Chondrocyte (in vitro differentiated cells): Measurements from ENCODE around the gene DHRS11. TPM values are rescaled to one million over a fixed set of nuclear protein-coding genes. Genes with fewer than 3 reads are reported as not detected.
A peak's percentile ranks its signal among the peaks of the same experiment; 100 is the strongest.

Experiments used
- DNase-seq: peaks from one replicate; pipeline ENCODE4 v3.0.0; 2021; ENCODE audit warnings: mixed read lengths, low spot score
- H3K27ac Mint-ChIP-seq: one replicate; pipeline ENCODE4 v1.8.0; 2021; ENCODE audit warnings: mild to moderate bottlenecking, moderate library complexity, mixed read lengths; ENCODE audit not compliant: unreplicated experiment
- H3K27me3 Mint-ChIP-seq: 2 replicates; pipeline ENCODE4 v1.8.0; 2021; ENCODE audit warnings: low read depth, mixed read lengths
- H3K36me3 Mint-ChIP-seq: 2 replicates; pipeline ENCODE4 v1.8.0; 2021; ENCODE audit warnings: low read depth, mixed read lengths
- H3K4me1 Mint-ChIP-seq: 2 replicates; pipeline ENCODE4 v1.8.0; 2021; ENCODE audit warnings: low read depth, mild to moderate bottlenecking, mixed read lengths
- H3K4me3 Mint-ChIP-seq: one replicate; pipeline ENCODE4 v1.8.0; 2021; ENCODE audit warnings: mild to moderate bottlenecking, moderate library complexity, mixed read lengths; ENCODE audit not compliant: unreplicated experiment
- H3K9me3 Mint-ChIP-seq: 2 replicates; pipeline ENCODE4 v1.8.0; 2021; ENCODE audit warnings: low read depth, mixed read lengths
- total RNA-seq: library from RNA; stranded (reverse); gene quantifications from 3 replicates; pipeline ENCODE4 v1.2.1, GENCODE V29; 2021
- TF ChIP-seq, protein P1 (sequence below): fragments of 200-600 bp; sonication (generic); IDR thresholded peaks from 2 replicates; pipeline ENCODE4 v1.5.0; 2021; ENCODE audit warnings: antibody characterized with exemption, mild to moderate bottlenecking, moderate library complexity

Gene DHRS11
- total RNA-seq, 1 donor from 2014 or later = 4.2 TPM

DNA sequence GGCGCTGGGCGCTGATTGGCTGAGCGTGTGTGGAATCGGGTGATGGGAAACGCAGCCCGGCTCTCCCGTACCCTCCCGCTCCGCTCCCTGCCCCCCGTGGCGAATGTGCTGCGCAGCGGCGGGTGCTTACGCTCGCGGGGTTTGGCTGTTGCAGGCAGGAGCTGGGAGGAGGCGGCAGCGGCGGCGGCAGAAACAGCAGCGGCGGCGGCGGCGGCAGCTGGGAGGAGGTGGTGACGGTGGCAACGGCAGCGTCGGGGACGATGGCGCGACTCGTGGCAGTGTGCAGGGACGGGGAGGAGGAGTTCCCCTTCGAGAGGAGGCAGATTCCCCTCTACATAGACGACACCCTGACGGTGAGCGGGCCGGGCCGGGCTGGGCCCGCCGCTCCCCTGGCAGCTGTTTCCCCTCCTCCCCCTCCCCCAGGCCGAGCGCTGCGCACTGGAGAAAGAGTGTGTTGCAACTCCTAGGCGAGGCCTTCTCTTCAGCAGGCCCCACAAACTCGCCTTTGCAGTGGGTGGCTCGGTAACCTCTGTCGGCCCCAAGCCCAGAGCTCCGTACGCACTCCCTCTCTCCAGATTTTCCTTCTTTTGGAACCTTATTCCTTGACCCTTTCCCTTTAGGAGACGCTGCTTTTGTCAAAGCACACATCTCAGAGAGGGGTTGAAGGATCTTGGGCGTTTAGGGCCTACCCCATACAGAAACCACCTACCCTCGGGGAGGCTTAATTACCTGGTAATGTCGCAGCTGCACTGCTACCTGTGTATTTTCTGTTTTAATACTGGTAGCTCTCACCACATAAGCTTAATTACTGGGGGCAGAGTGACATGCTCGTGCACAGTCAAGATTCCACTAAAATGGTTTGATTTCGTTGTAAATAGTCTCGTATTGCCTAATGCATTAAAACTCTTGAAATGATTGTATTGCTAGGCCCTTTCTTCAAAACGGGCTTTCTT is 45.9 kb upstream of the DHRS11 start:
- no peaks in the 10 kb centered on the region for H3K9me3 Mint-ChIP-seq
- TF ChIP-seq, protein P1, sequence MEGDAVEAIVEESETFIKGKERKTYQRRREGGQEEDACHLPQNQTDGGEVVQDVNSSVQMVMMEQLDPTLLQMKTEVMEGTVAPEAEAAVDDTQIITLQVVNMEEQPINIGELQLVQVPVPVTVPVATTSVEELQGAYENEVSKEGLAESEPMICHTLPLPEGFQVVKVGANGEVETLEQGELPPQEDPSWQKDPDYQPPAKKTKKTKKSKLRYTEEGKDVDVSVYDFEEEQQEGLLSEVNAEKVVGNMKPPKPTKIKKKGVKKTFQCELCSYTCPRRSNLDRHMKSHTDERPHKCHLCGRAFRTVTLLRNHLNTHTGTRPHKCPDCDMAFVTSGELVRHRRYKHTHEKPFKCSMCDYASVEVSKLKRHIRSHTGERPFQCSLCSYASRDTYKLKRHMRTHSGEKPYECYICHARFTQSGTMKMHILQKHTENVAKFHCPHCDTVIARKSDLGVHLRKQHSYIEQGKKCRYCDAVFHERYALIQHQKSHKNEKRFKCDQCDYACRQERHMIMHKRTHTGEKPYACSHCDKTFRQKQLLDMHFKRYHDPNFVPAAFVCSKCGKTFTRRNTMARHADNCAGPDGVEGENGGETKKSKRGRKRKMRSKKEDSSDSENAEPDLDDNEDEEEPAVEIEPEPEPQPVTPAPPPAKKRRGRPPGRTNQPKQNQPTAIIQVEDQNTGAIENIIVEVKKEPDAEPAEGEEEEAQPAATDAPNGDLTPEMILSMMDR = peak; percentile 17

GRCh38 chr17:36546418-36547093 is 45.1 kb upstream of the DHRS11 start:
- Mint-ChIP-seq H3K36me3 (no peaks in the 10 kb centered on the region), H3K27me3 (no peaks in the 10 kb centered on the region), H3K27ac (peak overlapping the region; percentile 95), H3K4me1 (peaks cover 47% of the 10 kb centered on the region), H3K4me3 (peak overlapping the region; percentile 94), H3K9me3 (no peaks in the 10 kb centered on the region)
- no peak for DNase-seq
- TF ChIP-seq, protein P1 = no peak

More for the DNA sequence above, 45.9 kb upstream of the DHRS11 start:
- DNase-seq = peak; percentile 99
- no peaks in the 10 kb centered on the region for H3K27me3 Mint-ChIP-seq
- H3K36me3 Mint-ChIP-seq = no peaks in the 10 kb centered on the region
- peak overlapping the region; percentile 95 for H3K27ac Mint-ChIP-seq
- H3K4me1 Mint-ChIP-seq = peaks cover 46% of the 10 kb centered on the region
- peak overlapping the region; percentile 94 for H3K4me3 Mint-ChIP-seq

DNA sequence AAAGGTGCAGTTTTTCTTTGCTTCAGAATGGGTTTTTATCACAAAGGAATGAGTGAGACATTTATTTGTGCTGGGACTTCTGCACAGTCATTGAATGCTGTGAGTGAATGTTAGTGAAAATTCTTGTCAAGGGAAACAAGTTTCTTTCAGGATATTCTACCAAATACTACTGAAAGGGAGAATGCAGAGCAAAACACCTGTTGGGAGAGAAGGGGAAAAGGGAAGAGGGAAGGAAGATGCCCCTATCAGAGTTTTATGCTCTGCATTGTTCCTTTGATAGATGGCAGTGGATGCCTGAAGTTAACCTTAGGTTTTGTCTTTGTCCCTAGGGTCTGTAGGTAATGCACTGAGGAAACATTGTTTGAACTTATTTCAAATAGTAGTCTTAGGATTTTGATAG is 43.9 kb upstream of the DHRS11 start:
- TF ChIP-seq, protein P1 = no peak
- Mint-ChIP-seq H3K27ac (peak overlapping the region; percentile 94), H3K4me1 (peaks cover 51% of the 10 kb centered on the region), H3K27me3 (no peaks in the 10 kb centered on the region), H3K9me3 (no peaks in the 10 kb centered on the region), H3K4me3 (peak overlapping the region; percentile 94), H3K36me3 (no peaks in the 10 kb centered on the region)
- no peak for DNase-seq

DNA sequence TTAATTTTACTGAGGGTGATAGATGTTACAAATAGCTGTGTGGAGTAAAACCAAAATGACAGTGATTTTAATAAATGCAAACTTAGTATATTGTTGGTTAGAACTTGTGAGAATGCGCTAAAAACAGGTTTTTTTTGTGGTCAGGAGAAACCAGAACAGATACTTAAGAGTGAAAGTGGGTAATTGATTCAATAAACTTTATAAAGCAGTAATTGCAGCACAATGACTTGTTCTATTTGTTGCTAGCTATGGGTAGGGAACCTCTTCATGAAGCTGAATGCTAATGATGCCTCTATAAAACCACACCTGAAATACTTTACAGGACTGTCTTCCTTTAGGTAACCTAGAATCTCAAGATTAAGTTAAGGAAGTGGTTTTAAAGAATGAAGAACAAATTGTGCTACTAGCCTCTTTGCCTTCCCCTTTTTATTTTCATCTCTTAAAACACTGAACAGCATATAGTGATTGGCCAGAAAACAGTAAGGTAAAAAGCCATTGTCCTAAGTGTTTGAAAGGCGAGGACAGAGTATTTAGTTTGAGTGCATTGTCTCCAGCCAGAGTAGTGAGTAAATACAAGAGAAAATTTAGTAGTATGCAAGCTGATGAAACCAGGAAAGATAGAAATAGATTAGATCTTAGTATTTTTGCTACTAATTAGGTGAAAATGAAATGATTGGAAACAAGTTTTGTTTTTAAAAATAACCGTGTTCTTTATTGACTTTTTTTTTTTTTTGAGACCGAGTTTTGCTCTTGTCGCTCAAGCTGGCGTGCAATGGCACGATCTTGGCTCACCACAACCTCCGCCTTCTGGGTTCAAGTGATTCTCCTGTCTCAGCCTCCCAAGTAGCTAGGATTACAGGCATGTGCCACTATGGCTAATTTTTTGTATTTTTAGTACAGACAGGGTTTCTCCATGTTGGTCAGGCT is 40.9 kb upstream of the DHRS11 start:
- TF ChIP-seq, protein P1 = no peak
- Mint-ChIP-seq H3K36me3 (peaks cover 3% of the 10 kb centered on the region), H3K4me1 (peaks cover 52% of the 10 kb centered on the region), H3K27me3 (no peaks in the 10 kb centered on the region), H3K9me3 (no peaks in the 10 kb centered on the region), H3K4me3 (no peak overlapping the region), H3K27ac (peak overlapping the region; percentile 18)
- DNase-seq = no peak
